ENCODE data around the gene MED14.

Gene MED14

GRCh38 chrX:40663880-40664630 is 71.3 kb downstream of the MED14 start:
- no peak for DNase-seq (ENCODE audit: low read depth, low spot score)

DNA sequence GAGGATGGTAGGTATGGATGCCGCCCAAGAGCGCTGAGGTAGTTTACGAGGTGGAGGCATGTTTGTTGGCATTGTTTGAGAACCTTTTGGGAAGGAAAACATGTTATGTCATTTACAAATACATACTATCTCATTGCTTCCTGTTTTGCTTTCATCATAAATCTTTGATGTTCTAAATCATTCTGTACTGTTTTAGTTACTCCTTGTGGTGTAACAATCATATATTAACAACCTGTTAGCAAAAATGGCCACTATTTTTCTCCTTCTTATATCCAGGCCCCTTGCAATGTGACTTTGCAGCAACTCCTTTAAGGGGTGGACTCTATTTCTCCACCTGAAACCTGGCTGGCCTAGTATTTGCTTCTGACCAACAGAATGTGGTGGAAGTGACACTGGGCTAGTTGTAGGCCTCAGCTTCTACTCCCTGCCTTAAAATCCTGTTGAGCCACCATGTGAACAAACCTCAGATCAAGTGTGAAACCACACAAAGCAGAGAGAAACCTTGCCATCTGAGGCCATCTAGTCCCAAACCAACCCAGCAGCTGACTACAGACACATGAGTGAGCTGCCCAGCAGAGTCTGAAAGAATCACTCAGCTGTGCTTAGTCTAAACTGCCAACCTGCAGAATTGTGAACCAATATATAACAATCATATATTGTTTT is 72.1 kb downstream of the MED14 start:
- DNase-seq (ENCODE audit: low read depth, low spot score) = no peak

DNA sequence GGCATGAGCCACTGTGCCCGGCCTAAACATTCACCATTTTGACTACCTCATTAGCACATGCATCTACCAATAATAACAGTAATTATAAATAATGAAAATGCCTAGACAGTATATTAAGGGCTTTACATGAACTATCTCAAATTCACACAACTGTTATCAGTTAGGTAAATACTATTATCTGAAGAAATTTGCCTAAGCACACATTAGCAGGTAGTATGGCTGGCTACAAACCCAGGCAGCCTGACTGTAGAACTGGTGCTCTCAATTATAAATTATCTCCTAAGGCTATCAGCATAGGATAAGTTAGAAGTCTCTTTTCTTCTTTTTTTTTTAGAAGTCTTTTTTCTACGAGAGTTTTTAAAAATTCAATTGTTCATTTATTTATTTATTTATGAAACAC is 73.9 kb downstream of the MED14 start:
- DNase-seq (ENCODE audit: low read depth, low spot score) = no peak

GRCh38 chrX:40660381-40660780 is 75.0 kb downstream of the MED14 start:
- no peak for DNase-seq (ENCODE audit: low read depth, low spot score)

DNA sequence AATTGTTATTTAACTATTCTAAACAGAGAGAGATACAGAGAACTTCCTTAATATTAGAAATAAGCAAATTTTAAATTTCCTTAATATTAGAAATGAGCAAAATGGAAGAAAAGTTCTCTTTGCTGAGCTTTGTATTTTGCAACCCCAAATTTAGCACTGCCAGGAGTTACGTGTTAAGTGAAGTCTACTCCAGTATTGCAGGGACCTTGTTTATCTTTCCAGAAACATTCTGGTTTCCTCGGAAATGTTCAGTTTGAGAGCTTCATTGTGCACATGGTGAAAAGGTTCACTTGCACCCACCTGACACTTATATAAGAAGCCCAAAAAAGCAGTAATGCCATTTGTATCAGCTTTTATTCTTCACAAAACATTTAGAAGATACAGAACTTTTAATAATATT is 81.8 kb downstream of the MED14 start:
- DNase-seq (ENCODE audit: low read depth, low spot score) = no peak

GRCh38 chrX:40652664-40653063 is 82.7 kb downstream of the MED14 start:
- no peak for DNase-seq (ENCODE audit: low read depth, low spot score)

DNA sequence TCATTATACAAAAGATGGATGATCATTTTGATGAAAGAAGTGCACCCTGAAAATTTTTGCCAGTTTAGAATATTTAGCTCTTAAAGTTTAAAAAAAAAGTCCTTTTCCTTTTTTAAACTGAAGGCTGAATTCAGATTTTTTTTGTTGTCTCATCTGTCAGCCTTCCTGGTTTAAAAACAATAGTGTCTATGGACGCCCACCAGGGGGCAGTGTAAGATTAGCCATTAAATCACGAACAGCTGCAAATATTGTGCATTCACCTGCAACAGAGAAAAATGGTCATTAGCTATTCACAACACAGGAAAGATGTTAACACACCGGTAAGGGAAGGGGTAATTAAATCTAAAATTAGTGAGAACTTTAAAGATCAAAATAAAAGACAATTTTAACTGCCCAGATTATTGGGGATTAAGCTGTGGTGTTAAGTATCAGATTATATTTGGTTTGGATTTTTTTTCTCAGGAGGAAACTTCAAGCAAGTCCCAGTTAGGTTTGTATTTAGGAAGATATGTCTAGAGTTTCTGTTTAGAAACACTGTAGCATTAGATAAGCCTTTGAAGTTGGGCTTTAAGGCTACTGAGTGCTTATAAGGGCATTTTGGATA is 83.6 kb downstream of the MED14 start:
- DNase-seq (ENCODE audit: low read depth, low spot score) = no peak

- DNase-seq (ENCODE audit: low read depth, low spot score) = no peak
These were observed 87.8 kb downstream of the MED14 start, which contains the start of gene CXorf38 for GRCh38 chrX:40647307-40648197. Gene CXorf38, minus strand, starts transcription at chrX:40647561. Its CDS starts 41 bp downstream, at chrX:40647520.

DNA sequence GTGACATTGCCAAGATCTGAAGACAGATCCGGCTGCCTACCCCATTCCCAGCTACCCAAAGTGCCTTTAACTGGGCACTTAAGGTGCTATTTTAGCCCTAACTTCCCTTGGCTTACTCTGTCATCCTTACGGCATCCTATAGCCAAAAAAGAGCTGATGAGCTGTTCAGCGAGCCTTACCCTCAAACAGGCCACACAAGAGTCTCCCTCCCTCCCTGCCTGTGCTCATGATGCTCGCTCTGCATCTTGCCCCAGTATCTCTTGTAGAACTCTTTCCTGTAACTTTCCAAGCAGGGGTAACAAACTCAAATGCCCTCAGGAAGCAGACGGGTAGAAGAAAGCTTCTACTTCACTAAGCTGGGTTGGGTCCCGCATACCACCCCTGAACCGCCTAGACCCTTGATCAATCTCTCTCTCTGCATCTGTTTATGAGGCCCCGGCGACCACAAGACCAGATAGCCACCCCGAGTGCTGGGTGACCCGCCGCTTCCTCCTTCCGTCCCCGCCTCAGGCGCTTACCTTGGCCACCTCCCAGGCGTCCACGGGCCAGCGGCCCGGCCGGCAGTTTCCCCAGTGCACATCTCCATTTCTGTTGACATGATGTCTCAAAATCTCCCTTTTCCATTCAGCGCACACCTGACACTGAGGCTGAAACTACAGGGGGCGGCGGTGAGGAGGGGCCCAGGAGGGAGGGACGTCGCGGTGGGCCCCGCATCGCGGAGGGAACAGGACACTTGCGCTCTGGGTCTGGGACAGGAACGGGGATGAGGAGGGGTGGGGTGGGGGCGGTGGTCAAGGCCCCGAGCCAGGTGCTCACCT is 88.6 kb downstream of the MED14 start:
- DNase-seq (ENCODE audit: low read depth, low spot score) = no peak

DNA sequence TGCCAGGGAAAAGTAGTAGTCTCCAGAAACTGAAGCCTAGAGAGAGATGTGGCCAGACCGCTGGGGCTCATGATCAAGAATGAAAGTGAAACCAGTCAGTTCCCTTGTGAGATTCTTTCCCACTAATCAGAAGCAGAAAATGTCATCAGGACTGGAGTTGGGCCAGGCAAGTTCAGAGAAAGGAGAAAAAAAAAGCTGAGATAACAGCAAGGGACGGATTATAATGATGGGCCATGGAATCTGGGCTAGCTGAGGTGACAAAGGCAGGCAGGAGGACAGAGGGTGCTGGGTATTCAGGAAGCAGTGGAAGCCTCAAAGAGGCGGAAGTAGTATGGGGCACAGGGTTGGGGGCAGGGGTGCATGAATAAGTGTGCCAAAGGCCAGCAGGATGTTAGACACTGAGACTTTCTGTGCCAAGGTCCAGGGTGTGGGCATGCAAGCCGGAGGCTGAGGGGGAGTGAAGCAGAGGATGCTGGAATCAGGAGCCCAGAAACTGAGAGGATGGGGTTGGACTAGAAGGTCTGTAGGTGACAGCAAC is 90.5 kb downstream of the MED14 start:
- no peak for DNase-seq (ENCODE audit: low read depth, low spot score)

GRCh38 chrX:40644176-40644575 is 91.2 kb downstream of the MED14 start:
- no peak for DNase-seq (ENCODE audit: low read depth, low spot score)

DNA sequence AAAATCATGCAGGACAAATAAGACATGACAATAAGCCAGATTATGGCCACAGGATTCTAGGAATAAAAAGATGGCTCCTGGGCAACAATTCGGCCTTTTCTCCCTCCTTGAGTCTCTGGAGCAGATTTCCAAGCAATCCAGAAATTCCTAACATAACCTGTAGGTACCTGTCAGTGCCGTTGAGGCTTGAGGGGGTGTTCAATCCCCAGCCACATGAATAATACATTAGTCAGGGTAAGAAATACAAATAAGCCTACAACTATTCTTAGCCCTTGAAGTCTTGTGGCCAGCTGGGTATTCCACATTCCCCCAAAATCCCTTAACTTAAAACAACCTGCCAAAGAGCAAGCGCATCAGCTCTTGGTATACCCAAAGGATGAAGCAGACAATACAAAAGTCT is 97.7 kb downstream of the MED14 start:
- no peak for DNase-seq (ENCODE audit: low read depth, low spot score)

DNA sequence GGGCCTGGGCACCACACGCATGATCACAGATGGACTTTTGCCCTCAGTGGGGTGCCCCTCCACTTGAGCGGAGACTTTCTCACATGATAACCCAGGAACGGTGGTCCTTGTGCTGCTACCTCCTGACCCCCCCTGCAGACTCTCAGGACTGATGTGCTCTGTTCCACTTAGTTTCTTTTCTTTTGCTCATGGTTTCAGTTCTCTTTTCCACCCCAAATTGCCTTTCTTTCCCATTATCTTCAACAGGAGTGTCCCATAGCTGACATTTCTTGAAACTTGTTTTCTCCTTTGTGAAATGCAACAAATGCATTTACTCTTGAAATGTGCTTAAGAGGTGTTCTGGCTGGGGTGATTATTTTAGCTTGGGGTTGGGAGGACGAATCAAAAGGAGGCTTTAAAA is 103.1 kb downstream of the MED14 start:
- DNase-seq (ENCODE audit: low read depth, low spot score) = no peak

DNA sequence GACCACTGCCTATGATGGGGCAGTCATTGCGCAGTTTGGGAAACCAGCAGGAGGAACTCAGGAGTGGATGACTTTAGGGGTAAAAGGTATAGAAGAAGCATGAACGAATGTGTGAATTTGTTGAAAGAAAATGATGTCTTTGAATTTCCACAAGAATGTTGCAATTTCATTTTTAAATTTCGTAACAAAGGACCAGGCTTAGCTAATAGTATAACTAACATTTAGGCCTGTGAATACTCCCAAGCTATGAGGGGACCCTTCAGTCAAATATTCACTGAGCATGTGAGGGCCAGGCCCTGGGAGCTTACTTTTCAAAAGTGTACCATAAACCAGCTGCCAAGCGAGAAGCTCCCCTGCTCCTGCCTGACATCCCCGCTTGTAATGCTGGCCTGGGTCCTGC is 106.8 kb downstream of the MED14 start:
- DNase-seq (ENCODE audit: low read depth, low spot score) = no peak

- DNase-seq (ENCODE audit: low read depth, low spot score) = no peak
These were observed 110.0 kb downstream of the MED14 start for GRCh38 chrX:40625294-40625693.

GRCh38 chrX:40623665-40624064 is 111.7 kb downstream of the MED14 start:
- DNase-seq (ENCODE audit: low read depth, low spot score) = no peak

GRCh38 chrX:40623139-40623536 is 112.2 kb downstream of the MED14 start, which contains the start of gene MPC1L:
Gene MPC1L, plus strand, starts transcription at chrX:40623428. Its CDS starts 138 bp downstream, at chrX:40623566.
- DNase-seq (ENCODE audit: low read depth, low spot score) = no peak

DNA sequence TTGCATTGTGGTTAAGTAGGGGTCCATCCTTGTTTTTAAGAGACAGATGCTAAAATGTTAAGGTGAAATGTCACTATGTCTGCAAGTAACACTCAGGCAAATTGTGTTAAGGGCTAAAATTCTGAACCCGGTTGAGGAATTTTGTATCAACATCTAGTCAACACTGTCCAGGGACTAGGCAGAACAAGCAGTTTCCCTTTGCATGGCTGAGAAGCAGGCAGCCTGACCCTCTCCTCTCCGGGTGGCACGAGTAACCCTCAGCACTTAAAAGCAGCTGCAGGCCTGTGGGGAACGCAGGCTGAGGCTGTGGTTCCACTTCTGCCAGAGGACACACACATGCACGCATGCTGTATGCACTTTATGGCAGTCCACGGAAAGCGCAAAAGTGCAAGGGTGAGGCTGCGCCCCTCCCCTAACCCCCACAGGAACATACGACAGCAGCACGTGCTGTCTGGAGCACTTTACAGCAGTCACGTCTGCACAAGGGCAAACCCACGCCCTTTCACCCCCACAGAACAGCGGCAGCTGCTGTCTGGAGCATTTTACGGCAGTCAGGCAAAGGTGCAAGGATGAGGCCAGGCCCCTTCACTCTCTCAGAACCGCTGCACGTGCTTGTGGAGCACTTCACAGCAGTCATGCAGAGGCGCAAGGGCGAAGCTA is 112.7 kb downstream of the MED14 start:
- no peak for DNase-seq (ENCODE audit: low read depth, low spot score)

DNA sequence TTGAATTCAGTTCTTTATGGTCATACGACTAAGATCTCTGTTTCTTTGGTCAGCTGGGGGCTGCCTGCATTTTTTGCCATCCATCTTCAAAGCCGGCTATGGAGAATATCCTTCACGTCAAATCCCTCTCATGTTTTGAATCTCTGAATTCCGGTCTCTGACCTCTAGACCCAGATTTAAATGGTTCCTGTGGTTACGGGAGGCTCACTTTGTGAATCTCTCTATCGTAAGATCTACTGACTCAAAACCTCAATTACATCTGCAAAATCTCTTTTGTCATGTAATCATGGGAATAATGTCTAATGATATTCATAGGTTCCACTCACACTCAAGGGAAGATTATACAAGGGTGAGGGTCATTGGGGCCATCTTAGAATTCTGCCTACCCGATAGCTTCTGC is 117.8 kb downstream of the MED14 start:
- no peak for DNase-seq (ENCODE audit: low read depth, low spot score)

- no peak for DNase-seq (ENCODE audit: low read depth, low spot score)
These were observed 119.4 kb downstream of the MED14 start for GRCh38 chrX:40615976-40616375.

Data from iPS DF 19.7 (cell line).